KOPT-K1 (cell line): ENCODE measurements around the gene PLEKHA6.

Experiments used
- H3K27ac ChIP-seq: fragments of 200-600 bp; sonication (generic); 2 replicates; pipeline ENCODE4 v1.5.1; 2016; ENCODE audit warnings: antibody characterized with exemption, mild to moderate bottlenecking, low read depth, low read length; ENCODE audit not compliant: poor library complexity, severe bottlenecking
- H3K36me3 ChIP-seq: fragments of 200-600 bp; sonication (generic); 2 replicates; pipeline ENCODE4 v1.5.1; 2017; ENCODE audit warnings: antibody characterized with exemption, mild to moderate bottlenecking, low read length, moderate library complexity; ENCODE audit not compliant: insufficient read depth
- H3K9me3 ChIP-seq: fragments of 200-600 bp; sonication (generic); 2 replicates; pipeline ENCODE4 v1.5.1; 2017; ENCODE audit warnings: antibody characterized with exemption, low read length, mild to moderate bottlenecking; ENCODE audit not compliant: insufficient read depth, poor library complexity, severe bottlenecking

Gene PLEKHA6

GRCh38 chr1:204222006-204222763, 137.5 kb downstream of the PLEKHA6 start:
- Histone ChIP-seq H3K36me3 (no peaks in the 10 kb centered on the region), H3K9me3 (no peaks in the 10 kb centered on the region), H3K27ac (no peak overlapping the region)

GRCh38 chr1:204221271-204221670, 138.5 kb downstream of the PLEKHA6 start:
- no peak overlapping the region for H3K27ac ChIP-seq
- no peaks in the 10 kb centered on the region for H3K36me3 ChIP-seq
- no peaks in the 10 kb centered on the region for H3K9me3 ChIP-seq

GRCh38 chr1:204219971-204220616, 139.6 kb downstream of the PLEKHA6 start:
- H3K27ac ChIP-seq: no peak overlapping the region
- H3K36me3 ChIP-seq: no peaks in the 10 kb centered on the region
- no peaks in the 10 kb centered on the region for H3K9me3 ChIP-seq

- Histone ChIP-seq H3K36me3 (no peaks in the 10 kb centered on the region), H3K27ac (no peak overlapping the region), H3K9me3 (no peaks in the 10 kb centered on the region)
Measured at GRCh38 chr1:204218552-204218951, 141.2 kb downstream of the PLEKHA6 start.

- Histone ChIP-seq H3K36me3 (no peaks in the 10 kb centered on the region), H3K9me3 (no peaks in the 10 kb centered on the region), H3K27ac (no peak overlapping the region)
Measured at GRCh38 chr1:204217648-204218000, 142.1 kb downstream of the PLEKHA6 start.

GRCh38 chr1:204216880-204217647, 142.7 kb downstream of the PLEKHA6 start:
- Histone ChIP-seq H3K27ac (no peak overlapping the region), H3K9me3 (no peaks in the 10 kb centered on the region), H3K36me3 (no peaks in the 10 kb centered on the region)

- Histone ChIP-seq H3K9me3 (no peaks in the 10 kb centered on the region), H3K27ac (no peak overlapping the region), H3K36me3 (no peaks in the 10 kb centered on the region)
Measured at GRCh38 chr1:204216236-204216635, 143.5 kb downstream of the PLEKHA6 start.

- Histone ChIP-seq H3K36me3 (no peaks in the 10 kb centered on the region), H3K9me3 (no peaks in the 10 kb centered on the region), H3K27ac (no peak within 1 kb of the TSS)
Measured at GRCh38 chr1:204213668-204214662, 145.8 kb downstream of the PLEKHA6 start, which contains the start of gene GOLT1A. GOLT1A (minus strand) TSS chr1:204213988; CDS start chr1:204213906, 82 bp downstream.

- no peak overlapping the region for H3K27ac ChIP-seq
- no peaks in the 10 kb centered on the region for H3K9me3 ChIP-seq
- no peaks in the 10 kb centered on the region for H3K36me3 ChIP-seq
Measured at GRCh38 chr1:204212715-204213114, 147.0 kb downstream of the PLEKHA6 start.

- no peaks in the 10 kb centered on the region for H3K36me3 ChIP-seq
- no peaks in the 10 kb centered on the region for H3K9me3 ChIP-seq
- no peak overlapping the region for H3K27ac ChIP-seq
Measured at GRCh38 chr1:204211046-204211445, 148.7 kb downstream of the PLEKHA6 start.

- Histone ChIP-seq H3K9me3 (no peaks in the 10 kb centered on the region), H3K27ac (no peak overlapping the region), H3K36me3 (no peaks in the 10 kb centered on the region)
Measured at GRCh38 chr1:204207136-204207616, 152.6 kb downstream of the PLEKHA6 start.

GRCh38 chr1:204206121-204206520, 153.6 kb downstream of the PLEKHA6 start:
- no peaks in the 10 kb centered on the region for H3K9me3 ChIP-seq
- H3K27ac ChIP-seq: no peak overlapping the region
- H3K36me3 ChIP-seq: no peaks in the 10 kb centered on the region

- H3K36me3 ChIP-seq: no peaks in the 10 kb centered on the region
- no peak overlapping the region for H3K27ac ChIP-seq
- H3K9me3 ChIP-seq: no peaks in the 10 kb centered on the region
Measured at GRCh38 chr1:204205486-204205885, 154.2 kb downstream of the PLEKHA6 start.

GRCh38 chr1:204204944-204205343, 154.8 kb downstream of the PLEKHA6 start:
- Histone ChIP-seq H3K36me3 (no peaks in the 10 kb centered on the region), H3K9me3 (no peaks in the 10 kb centered on the region), H3K27ac (no peak overlapping the region)
